Left ventricle myocardium inferior (tissue), 1 donor: ENCODE data around the gene USP20. TPM values are rescaled to one million over a fixed set of nuclear protein-coding genes. Genes with fewer than 3 reads are reported as not detected.

Source experiments
- DNase-seq: peaks from one replicate; pipeline ENCODE4 v3.0.0-alpha.2; 2020
- H3K27ac ChIP-seq: fragments of 200-600 bp; replicated peaks from 2 replicates; pipeline ENCODE4 v1.8.0; 2021
- H3K27me3 ChIP-seq: fragments of 200-600 bp; 2 replicates; pipeline ENCODE4 v1.8.0; 2021; ENCODE audit warnings: low read depth
- H3K36me3 ChIP-seq: fragments of 200-600 bp; 2 replicates; pipeline ENCODE4 v1.8.0; 2021
- H3K4me1 ChIP-seq: fragments of 200-600 bp; 2 replicates; pipeline ENCODE4 v1.8.0; 2021
- H3K4me3 ChIP-seq: fragments of 200-600 bp; 2 replicates; pipeline ENCODE4 v1.8.0; 2021; ENCODE audit warnings: mild to moderate bottlenecking, moderate library complexity
- H3K9me3 ChIP-seq: fragments of 200-600 bp; replicated peaks from 2 replicates; pipeline ENCODE4 v1.8.0; 2021
- CTCF ChIP-seq: fragments of 200-600 bp; IDR thresholded peaks from 2 replicates; pipeline ENCODE4 v1.8.0; 2021; ENCODE audit warnings: antibody characterized with exemption, mild to moderate bottlenecking, borderline replicate concordance
- intact Hi-C: fragments of 100-400 bp; cut with micrococcal nuclease; formaldehyde crosslinking; loops from one replicate; pipeline ENCODE4 v1.11.0; 2022
- total RNA-seq: library from RNA; stranded (reverse); fragmentation: NEBNext Ultra II Directional; extraction: Animal tissue kit (Norgen Biotek cat#: 25700); gene quantifications from one replicate; pipeline ENCODE4 v1.2.1, GENCODE V29; 2021
- donor health status: DM: no; HTN: yes; CAD: no; lungs with severe emphysema.

USP20 gene
- total RNA-seq, 1 donor from 2014 or later, result 13.2 TPM

- no peak for TF ChIP-seq CTCF
- no peak overlapping the region for H3K27ac ChIP-seq
- no peaks in the 10 kb centered on the region for H3K27me3 ChIP-seq
- peaks cover 6% of the 10 kb centered on the region for H3K4me1 ChIP-seq
- no peaks in the 10 kb centered on the region for H3K9me3 ChIP-seq
- intact Hi-C loops, result no loop called here
- DNase-seq, result no peak
- H3K4me3 ChIP-seq, result no peak overlapping the region
- peaks cover 46% of the 10 kb centered on the region for H3K36me3 ChIP-seq
These were observed 32.1 kb downstream of the USP20 start for GRCh38 chr9:129867136-129868022.

- no peaks in the 10 kb centered on the region for H3K9me3 ChIP-seq
- no peak overlapping the region for H3K4me3 ChIP-seq
- peaks cover 41% of the 10 kb centered on the region for H3K36me3 ChIP-seq
- no peak overlapping the region for H3K27ac ChIP-seq
- no peaks in the 10 kb centered on the region for H3K27me3 ChIP-seq
- DNase-seq, result no peak
- H3K4me1 ChIP-seq, result peaks cover 6% of the 10 kb centered on the region
- TF ChIP-seq CTCF, result no peak
- intact Hi-C loops, result no loop called here
These were observed 33.0 kb downstream of the USP20 start for GRCh38 chr9:129868023-129868871.

GRCh38 chr9:129868872-129869486, 33.7 kb downstream of the USP20 start:
- DNase-seq, result no peak
- no peak for TF ChIP-seq CTCF
- Histone ChIP-seq H3K36me3 (peaks cover 34% of the 10 kb centered on the region), H3K27me3 (no peaks in the 10 kb centered on the region), H3K9me3 (no peaks in the 10 kb centered on the region), H3K4me1 (peaks cover 6% of the 10 kb centered on the region), H3K27ac (no peak overlapping the region), H3K4me3 (no peak overlapping the region)
- intact Hi-C loops, result no loop called here

GRCh38 chr9:129869585-129870501, 34.6 kb downstream of the USP20 start:
- Histone ChIP-seq H3K4me3 (no peak overlapping the region), H3K27me3 (no peaks in the 10 kb centered on the region), H3K27ac (no peak overlapping the region), H3K9me3 (no peaks in the 10 kb centered on the region), H3K36me3 (peaks cover 29% of the 10 kb centered on the region), H3K4me1 (peaks cover 6% of the 10 kb centered on the region)
- DNase-seq, result no peak
- intact Hi-C loops, result no loop called here
- TF ChIP-seq CTCF, result no peak

- no peak for TF ChIP-seq CTCF
- Histone ChIP-seq H3K27ac (no peak overlapping the region), H3K4me3 (no peak overlapping the region), H3K36me3 (peaks cover 17% of the 10 kb centered on the region), H3K27me3 (no peaks in the 10 kb centered on the region), H3K9me3 (no peaks in the 10 kb centered on the region), H3K4me1 (peaks cover 6% of the 10 kb centered on the region)
- DNase-seq, result no peak
- intact Hi-C loops, result no loop called here
These were observed 35.8 kb downstream of the USP20 start for GRCh38 chr9:129871046-129871445.
